Measurements from ENCODE around the gene COBL. TPM values are rescaled to one million over a fixed set of nuclear protein-coding genes. Genes with fewer than 3 reads are reported as not detected.

COBL gene
- total and polyA plus RNA-seq, 8 donors, result 7.4 to 32.0 (median 16.8) TPM

DNA sequence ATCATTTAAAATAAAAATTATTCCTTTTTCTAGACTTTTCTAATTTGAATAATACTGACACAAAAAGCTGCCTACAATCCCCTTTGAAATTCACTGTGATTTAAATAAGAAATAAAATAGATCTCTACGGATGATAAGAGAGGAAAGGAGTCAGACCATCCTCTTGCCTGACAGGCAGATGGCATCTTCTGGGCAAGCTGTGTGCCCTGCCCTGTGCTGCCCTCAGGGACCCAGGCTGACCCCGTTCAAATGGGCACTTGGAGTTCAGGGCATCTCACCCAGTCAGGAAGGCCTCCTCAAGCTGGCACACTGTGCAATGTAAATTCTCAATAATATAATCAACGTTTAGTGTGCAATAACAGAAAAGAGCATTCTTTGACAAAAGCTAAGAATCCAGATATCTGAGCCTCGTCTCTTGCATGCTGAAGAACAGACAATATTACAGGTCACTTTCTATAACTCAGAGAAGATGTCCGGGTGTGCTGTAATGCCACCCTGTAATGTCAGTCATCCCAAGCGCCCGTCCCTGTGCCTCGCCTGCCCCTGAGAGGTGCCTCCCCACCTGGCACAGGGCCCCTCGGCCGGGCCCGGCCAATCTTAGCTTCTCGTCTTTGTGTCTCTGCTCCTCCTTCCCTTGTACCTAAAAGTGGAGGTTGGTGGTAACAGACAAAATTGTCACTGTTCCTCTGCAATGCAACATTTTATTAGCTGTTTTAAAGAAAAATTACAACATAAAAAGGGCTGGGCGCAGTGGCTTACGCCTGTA lies 263.3 kb downstream of the COBL start:
- FAIRE-seq, result no peak
- Histone ChIP-seq H3K4me3 (no peak overlapping the region), H3K27ac (no peak overlapping the region), H3K4me1 (no peaks in the 10 kb centered on the region), H3K9me3 (no peaks in the 10 kb centered on the region), H3K27me3 (no peaks in the 10 kb centered on the region), H3K36me3 (no peaks in the 10 kb centered on the region)
- DNase-seq, result no peak
- intact Hi-C loops (cut with DNase I), result no loop called here
- ATAC-seq, result no peak
- TF ChIP-seq, protein P1, sequence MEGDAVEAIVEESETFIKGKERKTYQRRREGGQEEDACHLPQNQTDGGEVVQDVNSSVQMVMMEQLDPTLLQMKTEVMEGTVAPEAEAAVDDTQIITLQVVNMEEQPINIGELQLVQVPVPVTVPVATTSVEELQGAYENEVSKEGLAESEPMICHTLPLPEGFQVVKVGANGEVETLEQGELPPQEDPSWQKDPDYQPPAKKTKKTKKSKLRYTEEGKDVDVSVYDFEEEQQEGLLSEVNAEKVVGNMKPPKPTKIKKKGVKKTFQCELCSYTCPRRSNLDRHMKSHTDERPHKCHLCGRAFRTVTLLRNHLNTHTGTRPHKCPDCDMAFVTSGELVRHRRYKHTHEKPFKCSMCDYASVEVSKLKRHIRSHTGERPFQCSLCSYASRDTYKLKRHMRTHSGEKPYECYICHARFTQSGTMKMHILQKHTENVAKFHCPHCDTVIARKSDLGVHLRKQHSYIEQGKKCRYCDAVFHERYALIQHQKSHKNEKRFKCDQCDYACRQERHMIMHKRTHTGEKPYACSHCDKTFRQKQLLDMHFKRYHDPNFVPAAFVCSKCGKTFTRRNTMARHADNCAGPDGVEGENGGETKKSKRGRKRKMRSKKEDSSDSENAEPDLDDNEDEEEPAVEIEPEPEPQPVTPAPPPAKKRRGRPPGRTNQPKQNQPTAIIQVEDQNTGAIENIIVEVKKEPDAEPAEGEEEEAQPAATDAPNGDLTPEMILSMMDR (IDR thresholded peaks at IDR 0.05), result no peak
- 89 to 92% methylated on average over 14 of the region's 14 CpGs for WGBS, 2 donors

DNA sequence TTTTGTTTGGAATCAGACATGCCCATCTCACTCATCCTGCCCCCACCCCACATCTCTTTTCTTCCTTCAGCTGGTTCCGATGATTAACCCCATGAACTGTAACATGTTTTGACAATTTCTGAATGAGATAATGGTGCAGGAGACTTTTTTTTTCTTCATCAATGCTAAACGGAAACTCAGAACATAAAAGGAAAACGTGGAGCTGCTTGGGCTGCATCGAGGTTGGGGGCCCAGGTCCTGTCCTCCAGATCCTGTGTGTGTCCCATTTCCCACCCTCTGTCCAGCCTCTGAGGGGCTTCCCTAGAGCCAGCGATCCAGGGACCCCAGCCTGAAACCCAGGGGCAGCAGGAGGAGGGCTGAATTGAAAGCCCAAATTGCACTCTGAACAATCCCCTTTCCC lies 270.1 kb downstream of the COBL start:
- 81 to 85% methylated on average over 5 of the region's 5 CpGs for WGBS, 2 donors
- FAIRE-seq (no peak), ATAC-seq (no peak), DNase-seq (no peak)
- Histone ChIP-seq H3K27ac (peak overlapping the region in 1 of 4 donors; percentile 18), H3K36me3 (no peaks in the 10 kb centered on the region), H3K4me1 (peaks cover 6 to 8% (median 8%) of the 10 kb centered on the region in 3 donors), H3K27me3 (no peaks in the 10 kb centered on the region), H3K9me3 (no peaks in the 10 kb centered on the region), H3K4me3 (no peak overlapping the region)
- TF ChIP-seq, protein P1 (IDR thresholded peaks at IDR 0.05), result no peak
- intact Hi-C loops (cut with DNase I), result no loop called here

DNA sequence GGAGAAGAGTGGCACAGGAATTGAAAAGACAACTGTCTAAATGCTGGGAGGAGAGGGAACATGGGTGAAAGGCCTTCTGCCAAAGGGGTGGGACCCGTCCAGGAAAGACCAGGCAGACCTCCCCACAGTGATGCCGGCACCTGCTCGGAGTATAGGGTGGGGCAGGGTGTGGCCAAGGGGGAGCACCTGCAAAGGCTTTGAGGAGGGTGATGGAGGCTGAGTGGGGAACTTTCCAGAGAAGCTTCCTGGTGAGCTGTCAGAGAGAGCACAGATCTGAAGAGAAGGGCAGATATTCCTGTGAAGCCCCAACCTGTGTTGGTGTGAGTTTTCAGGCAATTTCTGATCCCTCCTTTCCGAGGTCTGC lies 270.5 kb downstream of the COBL start:
- no peaks in the 10 kb centered on the region for H3K27me3 ChIP-seq

DNA sequence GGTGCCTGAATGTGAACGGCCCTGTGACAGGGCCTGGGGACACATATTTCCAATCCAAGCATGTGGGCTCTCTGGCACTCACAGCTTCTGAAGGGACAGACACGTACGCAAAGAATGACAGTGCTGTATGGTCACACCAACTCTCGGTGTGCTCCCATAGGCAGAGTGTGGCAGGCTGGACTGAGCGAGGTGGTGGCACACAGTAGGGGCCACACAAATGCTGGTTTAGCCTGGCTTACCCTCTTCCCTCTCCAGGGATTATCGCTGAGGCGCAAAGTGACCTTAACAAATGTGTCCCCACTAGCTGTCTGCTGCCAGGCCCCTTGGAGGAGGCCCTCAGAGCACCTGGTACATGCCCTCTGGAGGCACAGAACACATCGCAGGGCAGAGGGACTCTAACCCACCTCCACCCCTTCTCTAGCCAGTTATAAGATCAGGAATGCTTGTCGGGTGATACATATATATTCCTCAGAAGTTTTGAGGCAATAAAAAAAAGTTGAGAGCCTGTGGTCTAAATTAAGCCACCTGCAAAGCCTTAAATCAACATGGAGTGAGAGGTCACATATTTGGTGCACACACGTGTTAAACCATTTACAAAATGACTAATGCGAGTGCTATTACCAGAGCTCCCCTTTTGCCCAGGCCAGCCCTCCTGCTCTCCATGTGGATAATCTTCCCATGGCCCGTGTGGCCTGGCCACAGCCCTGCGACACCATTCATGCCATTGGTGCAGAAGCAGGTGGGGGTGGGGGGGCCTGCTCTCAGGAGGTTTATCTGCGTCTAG lies 271.1 kb downstream of the COBL start:
- no peak for FAIRE-seq
- intact Hi-C loops (cut with DNase I), result no loop called here
- Histone ChIP-seq H3K27ac (peak overlapping the region in 3 of 4 donors; percentile 18 to 24 (median 20)), H3K27me3 (no peaks in the 10 kb centered on the region), H3K4me3 (no peak overlapping the region), H3K4me1 (peaks cover 6 to 8% (median 8%) of the 10 kb centered on the region in 3 donors), H3K9me3 (no peaks in the 10 kb centered on the region), H3K36me3 (no peaks in the 10 kb centered on the region)
- DNase-seq, result peak in 1 of 6 donors; percentile 55
- peak; percentile 79 to 94 (median 91) for ATAC-seq
- WGBS, 2 donors, result 71 to 77% methylated on average over 14 of the region's 14 CpGs
- TF ChIP-seq, protein P1 (IDR thresholded peaks at IDR 0.05), result no peak

More for the DNA sequence above, 270.5 kb downstream of the COBL start:
- Histone ChIP-seq H3K9me3 (no peaks in the 10 kb centered on the region), H3K36me3 (no peaks in the 10 kb centered on the region), H3K4me3 (no peak overlapping the region), H3K4me1 (peaks cover 6 to 8% (median 8%) of the 10 kb centered on the region in 3 donors), H3K27ac (peak overlapping the region in 2 of 4 donors; percentile 18 to 24)
- TF ChIP-seq, protein P1 (IDR thresholded peaks at IDR 0.05), result no peak
- WGBS, 2 donors, result 89 to 93% methylated on average over 4 of the region's 4 CpGs
- no peak for FAIRE-seq
- intact Hi-C loops (cut with DNase I), result no loop called here
- ATAC-seq, result peak; percentile 16 to 53 (median 42)
- DNase-seq, result no peak
